GM12872 (cell line): ENCODE results near the gene STRN4.

Source experiments
- CTCF ChIP-seq: IDR thresholded peaks from 3 replicates; pipeline ENCODE4 v1.5.1; 2011; ENCODE audit warnings: low read depth, mild to moderate bottlenecking, low read length, moderate library complexity; ENCODE audit not compliant: insufficient read depth

Gene STRN4

GRCh38 chr19:46719629-46720502, 26.4 kb downstream of the STRN4 start:
- no peak for TF ChIP-seq CTCF

GRCh38 chr19:46718934-46719622, 27.2 kb downstream of the STRN4 start:
- no peak for TF ChIP-seq CTCF

- TF ChIP-seq CTCF: no peak
These were observed 27.9 kb downstream of the STRN4 start for GRCh38 chr19:46718157-46718933.

GRCh38 chr19:46717716-46718143, 28.5 kb downstream of the STRN4 start:
- TF ChIP-seq CTCF: no peak

- no peak for TF ChIP-seq CTCF
These were observed 29.1 kb downstream of the STRN4 start, which contains the start of gene PRKD2 for GRCh38 chr19:46717034-46717715. TSS of gene PRKD2 (minus strand) at chr19:46717114. CDS start at chr19:46716370, 744 bp downstream.

- TF ChIP-seq CTCF: no peak
These were observed 29.6 kb downstream of the STRN4 start for GRCh38 chr19:46716672-46717033.
